Measurements from ENCODE around the gene TNS1. TPM values are rescaled to one million over a fixed set of nuclear protein-coding genes. Genes with fewer than 3 reads are reported as not detected.

Gene TNS1
- total and polyA plus RNA-seq, 8 donors, result 38.5 to 166 (median 102) TPM

- FAIRE-seq, result no peak
- H3K4me1 ChIP-seq, result peaks cover 0 to 8% (median 0%) of the 10 kb centered on the region in 3 donors
- H3K4me3 ChIP-seq, result no peak overlapping the region
- DNase-seq, result peak in 1 of 6 donors; percentile 37
- intact Hi-C loops (cut with DNase I), result no loop called here
- TF ChIP-seq, protein P1, sequence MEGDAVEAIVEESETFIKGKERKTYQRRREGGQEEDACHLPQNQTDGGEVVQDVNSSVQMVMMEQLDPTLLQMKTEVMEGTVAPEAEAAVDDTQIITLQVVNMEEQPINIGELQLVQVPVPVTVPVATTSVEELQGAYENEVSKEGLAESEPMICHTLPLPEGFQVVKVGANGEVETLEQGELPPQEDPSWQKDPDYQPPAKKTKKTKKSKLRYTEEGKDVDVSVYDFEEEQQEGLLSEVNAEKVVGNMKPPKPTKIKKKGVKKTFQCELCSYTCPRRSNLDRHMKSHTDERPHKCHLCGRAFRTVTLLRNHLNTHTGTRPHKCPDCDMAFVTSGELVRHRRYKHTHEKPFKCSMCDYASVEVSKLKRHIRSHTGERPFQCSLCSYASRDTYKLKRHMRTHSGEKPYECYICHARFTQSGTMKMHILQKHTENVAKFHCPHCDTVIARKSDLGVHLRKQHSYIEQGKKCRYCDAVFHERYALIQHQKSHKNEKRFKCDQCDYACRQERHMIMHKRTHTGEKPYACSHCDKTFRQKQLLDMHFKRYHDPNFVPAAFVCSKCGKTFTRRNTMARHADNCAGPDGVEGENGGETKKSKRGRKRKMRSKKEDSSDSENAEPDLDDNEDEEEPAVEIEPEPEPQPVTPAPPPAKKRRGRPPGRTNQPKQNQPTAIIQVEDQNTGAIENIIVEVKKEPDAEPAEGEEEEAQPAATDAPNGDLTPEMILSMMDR (IDR thresholded peaks at IDR 0.05), result no peak
- H3K27me3 ChIP-seq, result no peaks in the 10 kb centered on the region
- no peaks in the 10 kb centered on the region for H3K9me3 ChIP-seq
- ATAC-seq, result no peak
- no peak overlapping the region for H3K27ac ChIP-seq
- peaks cover 0 to 64% (median 49%) of the 10 kb centered on the region in 3 donors for H3K36me3 ChIP-seq
- WGBS, 2 donors, result 84 to 88% methylated on average over 6 of the region's 6 CpGs
Observed at GRCh38 chr2:217830807-217831206, 172.0 kb downstream of the TNS1 start.

- peaks cover 0 to 8% (median 0%) of the 10 kb centered on the region in 3 donors for H3K4me1 ChIP-seq
- peak in 1 of 6 donors; percentile 59 for DNase-seq
- H3K27ac ChIP-seq, result no peak overlapping the region
Observed at GRCh38 chr2:217830061-217830460, 172.7 kb downstream of the TNS1 start.

GRCh38 chr2:217829420-217829819 lies 173.4 kb downstream of the TNS1 start:
- DNase-seq, result peak in 1 of 6 donors; percentile 37
- FAIRE-seq, result no peak
- intact Hi-C loops (cut with DNase I), result no loop called here
- ATAC-seq, result no peak
- H3K9me3 ChIP-seq, result no peaks in the 10 kb centered on the region
- H3K27ac ChIP-seq, result no peak overlapping the region
- peaks cover 0 to 50% (median 36%) of the 10 kb centered on the region in 3 donors for H3K36me3 ChIP-seq
- H3K4me3 ChIP-seq, result no peak overlapping the region
- no peaks in the 10 kb centered on the region for H3K27me3 ChIP-seq
- WGBS, 2 donors, result 69 to 77% methylated on average over 8 of the region's 8 CpGs
- TF ChIP-seq, protein P1 (IDR thresholded peaks at IDR 0.05), result no peak
- peaks cover 0 to 8% (median 0%) of the 10 kb centered on the region in 3 donors for H3K4me1 ChIP-seq

More at GRCh38 chr2:217830061-217830460, 172.7 kb downstream of the TNS1 start:
- TF ChIP-seq, protein P1 (IDR thresholded peaks at IDR 0.05), result no peak
- 90 to 91% methylated on average over 9 of the region's 9 CpGs for WGBS, 2 donors
- Histone ChIP-seq H3K36me3 (peaks cover 0 to 57% (median 41%) of the 10 kb centered on the region in 3 donors), H3K27me3 (no peaks in the 10 kb centered on the region), H3K9me3 (no peaks in the 10 kb centered on the region), H3K4me3 (no peak overlapping the region)
- FAIRE-seq, result no peak
- intact Hi-C loops (cut with DNase I), result no loop called here
- no peak for ATAC-seq

DNA sequence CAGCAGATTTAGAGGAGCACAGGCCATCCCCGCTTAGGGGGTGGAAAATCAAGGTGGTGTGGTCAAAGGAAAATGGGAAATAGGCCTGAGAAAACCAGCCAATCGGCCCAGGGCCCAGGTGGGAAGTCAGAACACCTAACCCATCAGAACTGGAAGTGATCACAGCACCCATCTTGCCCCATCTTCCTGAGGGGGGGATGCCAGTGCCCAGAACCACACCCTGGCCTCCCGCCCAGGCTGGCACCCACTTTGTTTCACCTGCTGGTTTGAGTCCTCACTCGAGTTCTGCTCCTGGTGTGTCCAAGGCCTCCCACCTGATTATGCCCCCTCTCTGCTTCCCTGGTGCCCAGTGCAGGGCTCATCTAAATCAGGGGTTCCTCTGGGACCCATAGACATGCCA lies 174.5 kb downstream of the TNS1 start:
- no peaks in the 10 kb centered on the region for H3K27me3 ChIP-seq
- peaks cover 0 to 8% (median 0%) of the 10 kb centered on the region in 3 donors for H3K4me1 ChIP-seq
- 65 to 68% methylated on average over 4 of the region's 4 CpGs for WGBS, 2 donors

More for the DNA sequence above, 174.5 kb downstream of the TNS1 start:
- FAIRE-seq (no peak), DNase-seq (peak in 1 of 6 donors; percentile 51), ATAC-seq (no peak)
- intact Hi-C loops (cut with DNase I), result no loop called here
- no peaks in the 10 kb centered on the region for H3K9me3 ChIP-seq
- no peak overlapping the region for H3K27ac ChIP-seq
- H3K4me3 ChIP-seq, result no peak overlapping the region
- peaks cover 0 to 39% (median 34%) of the 10 kb centered on the region in 3 donors for H3K36me3 ChIP-seq
- TF ChIP-seq, protein P1 (IDR thresholded peaks at IDR 0.05), result no peak

Data from pancreas (tissue), 10 donors.